Stimulated activated CD8-positive, alpha-beta memory T cell treated with anti-CD3 and anti-CD28 coated beads, Interleukin-15, amount 100 ng/mL, for 48 hours (primary cell): ENCODE data around the gene NFATC2.
"Not testable (repeated sequence)": the region's sequence is repeated elsewhere in the genome, so short reads cannot be mapped to it uniquely, and the experiment has no call there.

ENCODE experiments used
- DNase-seq, 2 donors: peaks; one replicate each; pipeline ENCODE4 v3.0.0-alpha.2; 2020; ENCODE audit warnings: low read depth in 2 of 2

NFATC2 gene

DNA sequence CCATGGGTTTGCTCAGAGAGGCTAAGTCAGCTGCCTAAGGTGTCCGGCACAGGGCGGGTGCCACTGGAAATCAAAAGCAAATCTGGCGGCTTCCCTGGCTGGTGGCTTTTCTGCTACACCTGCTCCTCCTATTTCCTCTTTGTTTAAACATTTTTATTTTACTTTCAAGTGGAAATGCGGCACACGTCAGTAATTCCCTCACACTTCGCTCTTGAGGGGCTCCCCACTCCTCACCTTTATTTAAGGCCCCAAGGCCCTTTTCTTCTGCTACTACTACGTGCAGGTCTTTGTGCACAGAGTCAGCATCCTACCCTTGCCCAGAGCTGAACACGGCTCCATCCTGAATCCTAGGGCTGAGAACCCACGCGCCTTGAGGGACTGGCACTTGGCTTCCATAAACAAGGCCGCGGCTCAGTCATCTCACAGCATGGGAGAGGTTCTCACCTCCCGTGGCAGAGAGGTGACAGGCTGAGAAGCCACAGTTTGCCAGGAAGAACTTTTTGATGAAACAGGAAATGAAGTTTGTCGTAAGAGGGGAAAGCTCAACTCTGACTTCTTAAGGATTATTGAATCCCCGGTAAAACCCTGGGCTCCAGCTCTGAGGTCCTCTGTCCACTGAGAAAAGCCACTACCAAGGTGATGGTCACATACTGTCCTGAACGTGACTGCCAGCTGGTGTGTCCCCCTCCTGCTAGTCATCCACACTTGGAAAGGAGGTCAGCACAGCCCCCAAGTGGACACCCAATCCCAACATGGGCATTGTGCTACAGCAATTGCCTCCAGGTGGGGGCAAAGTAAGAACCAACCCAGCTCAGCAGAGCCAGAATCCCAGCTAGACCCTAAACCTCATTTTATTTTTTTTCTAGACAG lies 48.0 kb downstream of the NFATC2 start:
- DNase-seq = no peak

GRCh38 chr20:51493346-51493791 lies 49.1 kb downstream of the NFATC2 start:
- DNase-seq = peak in 1 of 2 donors; percentile 44

GRCh38 chr20:51492167-51493092 lies 50.1 kb downstream of the NFATC2 start:
- DNase-seq = no peak

- no peak for DNase-seq
Measured at GRCh38 chr20:51491393-51491792, 51.1 kb downstream of the NFATC2 start.

GRCh38 chr20:51490635-51491034 lies 51.9 kb downstream of the NFATC2 start:
- no peak for DNase-seq

GRCh38 chr20:51489611-51490010 lies 52.9 kb downstream of the NFATC2 start:
- DNase-seq = no peak

GRCh38 chr20:51488331-51488730 lies 54.2 kb downstream of the NFATC2 start:
- no peak for DNase-seq

DNA sequence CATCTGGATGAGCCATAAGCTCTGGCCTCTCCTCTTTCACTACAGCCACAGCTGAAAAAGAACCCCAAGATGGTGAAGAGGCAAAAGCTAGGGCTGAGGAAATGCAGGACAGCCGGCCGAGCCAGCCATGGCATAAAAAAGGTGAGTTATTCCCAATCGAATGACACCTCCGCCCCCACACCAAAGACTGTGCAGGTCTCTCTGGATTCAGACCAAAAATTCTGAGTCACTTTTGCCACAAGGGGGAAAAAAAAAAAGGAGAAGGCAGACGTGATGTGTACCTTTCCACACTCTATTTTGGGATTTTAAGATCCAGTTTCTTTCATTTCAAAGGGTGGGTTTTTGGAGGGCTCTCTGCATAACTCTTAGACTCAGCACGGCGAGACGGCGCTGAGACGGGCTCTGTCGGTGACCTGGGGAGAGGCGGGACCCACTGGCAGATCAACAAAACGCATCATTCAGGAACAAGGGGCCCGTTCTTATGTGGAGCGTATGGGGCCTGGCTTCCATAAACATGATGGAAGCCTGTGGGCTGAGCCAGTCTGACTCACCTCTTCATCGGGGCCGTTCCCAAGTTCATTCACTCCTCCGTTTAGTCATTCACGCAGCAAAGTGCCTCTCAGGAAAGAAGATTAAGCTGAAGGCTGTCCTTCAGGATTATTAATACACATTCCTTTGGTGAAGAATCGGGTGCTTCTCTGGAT lies 54.8 kb downstream of the NFATC2 start:
- no peak for DNase-seq

DNA sequence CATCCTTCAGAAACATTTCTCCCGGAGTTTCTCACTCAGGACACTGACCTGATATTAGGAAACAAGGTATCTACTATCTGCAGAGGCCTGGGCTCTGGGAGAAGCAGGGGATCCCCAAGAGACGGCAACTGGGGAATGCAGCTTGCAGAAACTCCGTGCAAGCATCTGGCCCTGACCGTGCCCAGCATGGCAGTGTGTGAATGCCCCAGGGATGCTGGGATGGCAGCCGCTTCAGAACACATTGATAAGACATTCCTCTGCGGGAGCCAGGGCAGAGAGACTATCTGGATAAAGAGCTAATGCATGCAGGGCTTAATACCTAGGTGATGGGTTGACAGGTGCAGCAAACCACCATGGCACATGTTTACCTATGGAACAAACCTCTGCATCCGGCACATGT lies 55.4 kb downstream of the NFATC2 start:
- DNase-seq = no peak

GRCh38 chr20:51486197-51487005 lies 56.1 kb downstream of the NFATC2 start:
- DNase-seq = no peak

DNA sequence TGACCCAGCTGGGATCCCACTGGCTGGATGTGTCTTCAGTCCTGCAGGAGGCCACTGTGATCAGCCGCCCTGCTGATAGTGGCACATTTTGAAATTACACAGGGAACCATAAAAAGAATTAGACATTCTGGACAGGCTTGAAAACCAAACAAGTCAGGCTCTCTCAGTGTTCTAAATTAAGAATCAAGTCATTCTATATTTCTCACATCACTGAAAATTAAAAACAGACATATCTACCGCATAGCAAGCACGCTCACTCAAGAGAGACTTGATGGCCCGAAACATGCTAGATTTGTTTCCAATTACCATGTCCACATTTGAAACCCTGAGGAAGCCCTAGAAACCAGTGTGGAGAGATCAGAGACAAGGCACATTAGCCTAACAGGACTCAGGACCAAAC lies 57.7 kb downstream of the NFATC2 start:
- no peak for DNase-seq

DNA sequence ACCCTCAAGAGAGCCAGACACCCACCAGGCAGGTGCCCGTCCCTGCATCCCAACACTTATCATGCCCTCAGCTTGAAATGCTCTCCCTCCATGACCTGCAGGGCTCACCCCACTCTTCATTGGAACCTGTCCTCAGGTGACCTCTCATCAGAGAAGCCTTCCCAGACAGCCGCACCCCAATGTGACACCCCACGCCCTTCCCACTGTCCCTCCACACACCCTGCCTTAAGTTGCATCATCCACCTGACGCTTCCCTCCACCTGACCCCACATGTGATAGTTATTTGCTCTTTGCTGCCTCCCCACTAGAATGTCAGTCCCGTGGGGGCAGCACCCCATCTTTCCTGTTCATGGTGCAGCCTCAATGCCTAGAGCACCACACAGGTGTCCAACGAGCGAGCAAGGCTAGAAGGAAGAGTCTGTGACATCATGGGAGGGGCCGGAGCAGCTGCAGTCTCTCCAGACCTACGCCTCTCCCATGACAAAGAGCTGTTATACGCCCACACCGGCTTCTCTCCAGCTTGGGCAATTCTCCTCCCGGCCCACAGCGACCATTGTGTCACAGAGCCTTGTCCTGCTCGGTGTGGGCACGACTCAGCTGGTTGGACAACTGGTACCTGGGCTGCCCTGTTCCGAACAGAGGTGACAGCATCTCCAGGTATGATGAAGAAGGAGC lies 58.2 kb downstream of the NFATC2 start:
- DNase-seq = no peak

DNA sequence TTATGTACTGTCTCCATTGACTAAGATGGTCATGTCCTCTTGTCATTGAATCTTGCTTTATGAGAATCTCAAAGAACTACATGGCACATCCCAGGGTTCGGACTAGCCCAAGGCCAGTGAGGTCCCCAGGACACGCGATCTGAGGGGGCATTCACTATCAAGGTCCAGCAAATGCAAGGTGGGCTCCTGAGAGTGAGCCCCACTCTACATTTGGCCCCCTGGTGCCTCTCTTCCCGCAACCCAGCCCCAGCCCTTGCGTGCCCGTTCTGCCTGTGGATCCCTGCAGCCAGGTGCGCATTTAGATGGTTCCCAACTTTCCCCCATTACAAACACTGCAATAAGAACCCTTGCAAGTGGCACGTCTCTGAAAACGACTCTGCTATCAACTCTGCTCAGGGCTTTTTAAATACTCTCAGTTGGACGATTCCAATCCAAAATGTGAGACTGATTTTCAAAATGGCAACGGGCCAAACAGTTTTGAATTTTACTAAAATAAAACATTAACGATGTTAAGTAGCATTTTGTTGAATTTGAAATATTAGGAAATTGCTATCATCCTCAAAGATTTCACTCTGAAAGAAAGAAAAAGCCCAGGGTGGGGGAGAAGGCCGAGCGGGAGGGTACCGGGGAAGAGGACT lies 59.6 kb downstream of the NFATC2 start:
- DNase-seq = no peak

GRCh38 chr20:51481341-51481914 lies 61.1 kb downstream of the NFATC2 start:
- DNase-seq = peak; percentile 61 to 63

GRCh38 chr20:51480507-51481270 lies 61.8 kb downstream of the NFATC2 start:
- peak; percentile 66 to 74 for DNase-seq

- not testable (repeated sequence) for DNase-seq
Measured at GRCh38 chr20:51476106-51476505, 66.4 kb downstream of the NFATC2 start.

DNA sequence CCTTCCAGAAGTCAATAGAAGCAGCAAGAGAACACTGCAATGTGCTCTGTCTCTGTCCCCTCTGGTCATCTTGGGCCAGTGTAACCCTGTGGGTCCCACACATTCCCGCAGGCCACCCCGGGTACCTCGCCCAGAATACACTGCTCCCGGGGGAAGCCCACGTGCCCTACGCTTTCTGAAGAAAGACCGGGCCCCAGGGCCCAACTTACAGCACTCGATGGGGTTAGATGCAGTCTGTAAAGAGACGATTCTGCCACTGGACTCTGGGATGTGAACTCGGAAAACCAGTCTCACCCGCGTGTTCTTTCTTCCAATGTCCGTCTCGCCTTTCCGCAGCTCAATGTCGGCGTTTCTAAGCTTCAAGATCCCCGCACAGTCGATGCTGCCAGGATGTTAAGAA lies 68.7 kb downstream of the NFATC2 start:
- DNase-seq = no peak

DNA sequence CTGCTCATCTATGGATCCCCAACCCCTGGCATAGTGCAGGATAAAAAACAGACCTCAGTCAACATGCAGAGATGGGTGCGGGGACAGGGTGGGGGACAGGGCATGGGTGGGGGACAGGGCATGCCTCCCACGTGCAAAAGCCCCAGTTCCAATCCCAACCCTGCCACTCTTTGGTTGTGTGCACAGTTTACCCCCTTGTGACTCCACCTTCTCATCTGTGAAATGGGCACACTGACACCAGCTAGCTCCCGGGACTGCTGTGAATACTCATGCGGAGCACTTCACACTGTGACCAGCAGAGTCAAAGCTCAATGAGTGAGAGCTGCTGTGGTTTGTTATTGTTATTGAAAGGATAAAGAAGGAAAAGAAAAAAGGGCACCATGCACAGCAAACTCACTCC lies 69.3 kb downstream of the NFATC2 start:
- no peak for DNase-seq

- DNase-seq = peak in 1 of 2 donors; percentile 44
Measured at GRCh38 chr20:51470907-51471411, 71.6 kb downstream of the NFATC2 start.
